ENCODE data around the gene KDM4E.

- TF ChIP-seq POLR2A (IDR thresholded peaks at IDR 0.05) (no peak), CTCF (IDR thresholded peaks at IDR 0.05) (no peak)
Measured at GRCh38 chr11:95057959-95058358, 32.9 kb downstream of the KDM4E start.

All from lower leg skin (tissue), 3 donors.